WERI-Rb-1 (cell line): ENCODE data around the gene CSNK1E.

ENCODE experiments used
- DNase-seq: peaks from one replicate; pipeline ENCODE4 v3.0.0-alpha.2; 2020
- H3K27ac ChIP-seq: fragments of 250-450 bp; sonication (Bioruptor Pico); 2 replicates; pipeline ENCODE4 v1.5.1; 2020; ENCODE audit warnings: mild to moderate bottlenecking, moderate library complexity
- H3K27me3 ChIP-seq: fragments of 250-450 bp; sonication (Bioruptor Pico); 2 replicates; pipeline ENCODE4 v1.5.1; 2021; ENCODE audit warnings: mild to moderate bottlenecking, low read depth, moderate library complexity; ENCODE audit not compliant: insufficient read depth, severe bottlenecking
- H3K36me3 ChIP-seq: fragments of 250-450 bp; sonication (Bioruptor Pico); 2 replicates; pipeline ENCODE4 v1.5.1; 2020; ENCODE audit warnings: mild to moderate bottlenecking, moderate library complexity
- H3K4me3 ChIP-seq: 2 replicates; pipeline ENCODE4 v1.5.1; 2011; ENCODE audit warnings: low read depth, mild to moderate bottlenecking, control low read depth, low read length
- H3K9me3 ChIP-seq: fragments of 250-450 bp; sonication (Bioruptor Pico); 2 replicates; pipeline ENCODE4 v1.5.1; 2021; ENCODE audit warnings: mild to moderate bottlenecking, moderate library complexity; ENCODE audit not compliant: severe bottlenecking
- TF ChIP-seq, protein P1 (sequence below): IDR thresholded peaks from 2 replicates; pipeline ENCODE4 v1.5.1; 2011; ENCODE audit warnings: low read depth, mild to moderate bottlenecking, control low read depth, inconsistent platforms, low read length

Gene CSNK1E

GRCh38 chr22:38243007-38243765 is 74.0 kb downstream of the CSNK1E start:
- H3K9me3 ChIP-seq, result no peaks in the 10 kb centered on the region
- H3K27me3 ChIP-seq, result no peaks in the 10 kb centered on the region
- peak overlapping the region; percentile 88 for H3K27ac ChIP-seq
- TF ChIP-seq, protein P1, sequence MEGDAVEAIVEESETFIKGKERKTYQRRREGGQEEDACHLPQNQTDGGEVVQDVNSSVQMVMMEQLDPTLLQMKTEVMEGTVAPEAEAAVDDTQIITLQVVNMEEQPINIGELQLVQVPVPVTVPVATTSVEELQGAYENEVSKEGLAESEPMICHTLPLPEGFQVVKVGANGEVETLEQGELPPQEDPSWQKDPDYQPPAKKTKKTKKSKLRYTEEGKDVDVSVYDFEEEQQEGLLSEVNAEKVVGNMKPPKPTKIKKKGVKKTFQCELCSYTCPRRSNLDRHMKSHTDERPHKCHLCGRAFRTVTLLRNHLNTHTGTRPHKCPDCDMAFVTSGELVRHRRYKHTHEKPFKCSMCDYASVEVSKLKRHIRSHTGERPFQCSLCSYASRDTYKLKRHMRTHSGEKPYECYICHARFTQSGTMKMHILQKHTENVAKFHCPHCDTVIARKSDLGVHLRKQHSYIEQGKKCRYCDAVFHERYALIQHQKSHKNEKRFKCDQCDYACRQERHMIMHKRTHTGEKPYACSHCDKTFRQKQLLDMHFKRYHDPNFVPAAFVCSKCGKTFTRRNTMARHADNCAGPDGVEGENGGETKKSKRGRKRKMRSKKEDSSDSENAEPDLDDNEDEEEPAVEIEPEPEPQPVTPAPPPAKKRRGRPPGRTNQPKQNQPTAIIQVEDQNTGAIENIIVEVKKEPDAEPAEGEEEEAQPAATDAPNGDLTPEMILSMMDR, result no peak
- H3K4me3 ChIP-seq, result no peak overlapping the region; the same call in 1 of the 2 replicates
- peak; percentile 93 for DNase-seq
- peaks cover 26% of the 10 kb centered on the region for H3K36me3 ChIP-seq

GRCh38 chr22:38240734-38241252 is 76.4 kb downstream of the CSNK1E start:
- H3K9me3 ChIP-seq, result no peaks in the 10 kb centered on the region
- TF ChIP-seq, protein P1, result no peak
- H3K4me3 ChIP-seq, result no peak overlapping the region
- DNase-seq, result no peak
- no peak overlapping the region; the same call in 1 of the 2 replicates for H3K27ac ChIP-seq
- no peaks in the 10 kb centered on the region for H3K27me3 ChIP-seq
- H3K36me3 ChIP-seq, result peaks cover 14% of the 10 kb centered on the region
